Measurements from ENCODE around the gene ANK3. TPM values are rescaled to one million over a fixed set of nuclear protein-coding genes. Genes with fewer than 3 reads are reported as not detected.

Gene ANK3
- total RNA-seq, 2 experiments from 2014 or later: 43.5 to 47.1 TPM

DNA sequence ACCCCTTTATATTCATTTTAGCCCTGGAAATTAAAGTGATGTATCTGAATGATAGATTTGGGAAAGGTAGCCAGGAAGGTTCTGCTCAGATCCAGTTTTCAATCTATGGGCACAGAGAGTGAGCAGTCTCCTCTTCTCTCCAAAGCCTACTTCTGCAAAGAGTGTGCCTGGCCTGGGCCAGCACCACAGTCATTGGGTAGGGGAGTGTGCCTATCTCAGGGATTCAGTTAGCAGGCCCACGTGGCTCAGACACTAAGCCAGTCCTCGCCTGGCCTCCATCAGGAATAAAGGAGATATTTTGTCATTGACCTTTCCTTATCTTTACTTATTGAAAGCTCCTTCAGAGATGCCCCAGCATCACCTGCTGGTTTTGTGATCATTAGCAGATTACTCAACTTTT, 267.5 kb downstream of the ANK3 start:
- no peaks in the 10 kb centered on the region for H3K4me1 Mint-ChIP-seq
- H3K27ac Mint-ChIP-seq: no peak overlapping the region
- no peaks in the 10 kb centered on the region for H3K27me3 Mint-ChIP-seq
- H3K36me3 Mint-ChIP-seq (ENCODE audit: low read depth): no peaks in the 10 kb centered on the region
- H3K4me3 Mint-ChIP-seq: no peak overlapping the region
- POLR2A ChIA-PET: no interaction called here
- CTCF ChIA-PET: no interaction called here
- no peaks in the 10 kb centered on the region for H3K9me3 Mint-ChIP-seq
- DNase-seq: no peak

DNA sequence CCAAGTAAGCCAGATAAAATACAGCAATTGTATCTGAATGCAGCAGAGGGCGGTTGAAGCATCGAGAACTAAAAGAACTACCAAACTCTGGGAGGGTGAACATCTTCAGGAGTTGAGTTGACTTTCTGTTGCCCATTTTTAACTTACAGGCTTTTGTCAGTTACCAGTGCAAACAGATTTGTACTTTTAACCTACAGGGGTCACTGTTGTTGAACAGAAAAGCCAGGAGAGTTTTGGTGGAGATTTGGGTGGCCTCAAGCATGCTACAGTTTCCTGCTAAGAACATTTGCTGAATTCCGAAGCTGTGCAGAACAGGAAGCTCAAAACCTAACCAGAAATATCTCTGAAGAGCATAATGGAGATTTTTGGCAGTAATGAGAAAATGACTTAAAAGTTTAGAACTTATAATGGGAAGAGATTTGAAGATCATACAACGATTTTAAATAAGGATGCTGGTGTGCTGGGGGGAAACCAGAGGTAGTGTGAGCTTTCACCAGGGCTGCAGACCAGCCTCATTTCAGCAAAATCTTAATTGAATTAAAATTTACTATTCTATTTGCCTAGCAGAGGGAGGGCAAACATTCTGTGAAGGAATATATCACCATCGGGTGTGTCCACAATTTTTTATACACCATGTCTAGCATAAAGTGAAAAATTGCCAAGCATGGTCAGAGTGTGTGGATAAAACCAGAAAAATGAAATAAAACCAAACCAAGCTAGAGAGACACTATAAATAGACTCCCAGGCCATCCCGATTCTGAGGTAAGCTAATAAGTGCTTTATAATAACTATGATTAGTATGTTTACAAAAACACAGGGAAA, 274.7 kb downstream of the ANK3 start:
- Mint-ChIP-seq H3K9me3 (no peaks in the 10 kb centered on the region), H3K4me3 (no peak overlapping the region), H3K27me3 (no peaks in the 10 kb centered on the region), H3K27ac (no peak overlapping the region), H3K4me1 (no peaks in the 10 kb centered on the region), H3K36me3 (ENCODE audit: low read depth) (peaks cover 2% of the 10 kb centered on the region)
- POLR2A ChIA-PET: no interaction called here
- DNase-seq: peak; percentile 35
- CTCF ChIA-PET: interaction anchor here (1.7 kb wide), 1 partner anchor 14 kb away, joined by 5 read pairs; no protein-coding TSS in a partner anchor

DNA sequence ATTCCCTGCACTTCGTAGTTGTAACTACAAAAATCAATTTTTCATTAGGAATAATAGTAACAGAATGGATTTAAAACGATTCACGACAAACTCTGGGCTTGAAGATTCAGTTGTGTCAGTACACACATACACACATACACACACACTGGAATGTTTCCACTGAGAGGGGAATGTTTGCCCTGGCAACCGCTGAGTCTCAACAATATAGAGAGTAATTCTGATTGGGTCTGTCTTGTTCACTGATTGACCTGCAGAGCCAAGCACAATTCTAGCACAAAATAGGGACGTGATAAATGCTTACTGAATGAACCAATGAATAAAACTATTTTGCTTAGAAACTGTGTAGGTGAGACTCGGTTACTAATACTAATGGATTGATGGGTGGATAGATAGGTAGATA, 278.9 kb downstream of the ANK3 start:
- Mint-ChIP-seq H3K27me3 (no peaks in the 10 kb centered on the region), H3K4me3 (no peak overlapping the region), H3K27ac (no peak overlapping the region), H3K4me1 (no peaks in the 10 kb centered on the region), H3K9me3 (no peaks in the 10 kb centered on the region), H3K36me3 (ENCODE audit: low read depth) (peaks cover 2% of the 10 kb centered on the region)
- ChIA-PET POLR2A (no interaction called here), CTCF (no interaction called here)
- no peak for DNase-seq

- Mint-ChIP-seq H3K4me3 (no peak overlapping the region), H3K9me3 (no peaks in the 10 kb centered on the region), H3K27me3 (no peaks in the 10 kb centered on the region), H3K36me3 (ENCODE audit: low read depth) (peaks cover 4% of the 10 kb centered on the region), H3K27ac (no peak overlapping the region), H3K4me1 (no peaks in the 10 kb centered on the region)
- DNase-seq: no peak
- ChIA-PET POLR2A (no interaction called here), CTCF (no interaction called here)
These were observed 282.2 kb downstream of the ANK3 start for GRCh38 chr10:60107308-60107976.

- Mint-ChIP-seq H3K4me3 (no peak overlapping the region), H3K27me3 (no peaks in the 10 kb centered on the region), H3K9me3 (no peaks in the 10 kb centered on the region), H3K36me3 (ENCODE audit: low read depth) (peaks cover 2% of the 10 kb centered on the region), H3K4me1 (no peaks in the 10 kb centered on the region), H3K27ac (no peak overlapping the region)
- DNase-seq: no peak
- POLR2A ChIA-PET: no interaction called here
- CTCF ChIA-PET: no interaction called here
These were observed 284.4 kb downstream of the ANK3 start for GRCh38 chr10:60105295-60105695.

DNA sequence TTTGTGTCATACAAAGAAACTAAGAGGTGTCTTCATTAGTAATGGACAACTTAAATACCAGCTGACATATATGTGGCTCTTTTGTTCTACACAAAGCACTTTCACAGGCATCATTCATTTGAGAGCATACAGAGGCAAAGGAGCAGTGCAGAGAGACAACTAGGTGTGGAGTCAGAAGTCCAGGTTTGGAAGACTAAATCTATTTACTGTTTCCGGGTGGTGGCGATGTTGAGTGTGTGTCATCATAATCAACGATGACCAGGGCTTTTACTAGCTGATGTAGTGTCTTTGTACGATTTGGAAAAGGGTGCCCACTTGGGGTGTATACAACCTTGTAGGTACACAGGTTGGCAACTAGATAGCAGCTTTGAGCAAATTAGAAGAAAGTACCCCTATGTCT, 287.9 kb downstream of the ANK3 start:
- H3K27ac Mint-ChIP-seq: no peak overlapping the region
- no peak overlapping the region for H3K4me3 Mint-ChIP-seq
- DNase-seq: no peak
- ChIA-PET CTCF (interaction anchor here (1.2 to 1.7 kb wide), 2 partner anchors 11 to 13 kb away, joined by 3 to 5 read pairs; no protein-coding TSS in a partner anchor), POLR2A (no interaction called here)
- H3K27me3 Mint-ChIP-seq: no peaks in the 10 kb centered on the region
- no peaks in the 10 kb centered on the region for H3K9me3 Mint-ChIP-seq
- no peaks in the 10 kb centered on the region for H3K4me1 Mint-ChIP-seq
- peaks cover 2% of the 10 kb centered on the region for H3K36me3 Mint-ChIP-seq (ENCODE audit: low read depth)

DNA sequence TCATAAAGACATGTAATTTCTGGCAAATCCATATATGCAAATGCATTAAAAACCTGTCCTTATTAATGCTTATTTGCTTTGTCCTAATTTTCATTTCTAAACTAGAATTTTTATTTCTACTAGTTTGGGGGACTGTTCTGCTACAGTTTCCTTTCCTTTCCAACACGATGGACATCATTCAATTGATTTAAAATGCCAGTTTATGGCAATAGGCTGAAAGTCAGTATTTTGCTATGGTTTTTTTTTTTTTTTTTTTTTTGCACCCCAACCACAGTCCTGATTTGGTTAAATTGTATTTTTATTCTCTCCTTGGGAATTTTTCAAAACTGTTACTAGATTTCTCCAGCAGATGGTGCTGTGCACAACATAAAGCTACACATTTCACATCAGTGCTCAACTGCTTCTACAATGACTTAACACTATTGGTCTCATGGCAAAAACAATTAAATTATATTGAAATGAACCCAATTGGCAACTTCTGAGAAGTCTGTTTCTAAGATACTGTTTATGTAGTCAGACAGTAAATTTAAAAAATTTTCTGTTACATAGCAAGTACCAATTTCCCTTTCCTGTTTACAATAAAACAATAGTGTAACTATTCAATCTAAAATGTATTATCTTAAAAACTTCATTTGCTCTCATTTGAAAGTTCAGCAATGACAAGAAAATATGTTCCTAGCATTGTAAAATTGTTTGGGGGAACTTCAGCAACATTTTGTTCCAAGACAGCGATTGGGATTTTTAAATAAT, 289.5 kb downstream of the ANK3 start:
- Mint-ChIP-seq H3K36me3 (ENCODE audit: low read depth) (peaks cover 2% of the 10 kb centered on the region), H3K27me3 (no peaks in the 10 kb centered on the region), H3K9me3 (no peaks in the 10 kb centered on the region), H3K27ac (no peak overlapping the region), H3K4me1 (no peaks in the 10 kb centered on the region), H3K4me3 (no peak overlapping the region)
- peak; percentile 25 for DNase-seq
- POLR2A ChIA-PET: no interaction called here
- CTCF ChIA-PET: interaction anchor here (0.6 to 1.7 kb wide), 4 partner anchors 15 to 1776 kb away, joined by 3 to 5 read pairs (median 3); no protein-coding TSS in a partner anchor

- CTCF ChIA-PET: no interaction called here
- no peak for DNase-seq
- Mint-ChIP-seq H3K36me3 (ENCODE audit: low read depth) (peaks cover 2% of the 10 kb centered on the region), H3K4me1 (no peaks in the 10 kb centered on the region), H3K4me3 (no peak overlapping the region), H3K27ac (no peak overlapping the region), H3K9me3 (no peaks in the 10 kb centered on the region), H3K27me3 (no peaks in the 10 kb centered on the region)
- POLR2A ChIA-PET: no interaction called here
These were observed 290.7 kb downstream of the ANK3 start for GRCh38 chr10:60098677-60099601.

- no peaks in the 10 kb centered on the region for H3K4me1 Mint-ChIP-seq
- no peak for DNase-seq
- no peak overlapping the region for H3K4me3 Mint-ChIP-seq
- no peaks in the 10 kb centered on the region for H3K36me3 Mint-ChIP-seq (ENCODE audit: low read depth)
- ChIA-PET POLR2A (no interaction called here), CTCF (no interaction called here)
- H3K27me3 Mint-ChIP-seq: no peaks in the 10 kb centered on the region
- no peaks in the 10 kb centered on the region for H3K9me3 Mint-ChIP-seq
- no peak overlapping the region for H3K27ac Mint-ChIP-seq
These were observed 292.7 kb downstream of the ANK3 start for GRCh38 chr10:60096761-60097513.

DNA sequence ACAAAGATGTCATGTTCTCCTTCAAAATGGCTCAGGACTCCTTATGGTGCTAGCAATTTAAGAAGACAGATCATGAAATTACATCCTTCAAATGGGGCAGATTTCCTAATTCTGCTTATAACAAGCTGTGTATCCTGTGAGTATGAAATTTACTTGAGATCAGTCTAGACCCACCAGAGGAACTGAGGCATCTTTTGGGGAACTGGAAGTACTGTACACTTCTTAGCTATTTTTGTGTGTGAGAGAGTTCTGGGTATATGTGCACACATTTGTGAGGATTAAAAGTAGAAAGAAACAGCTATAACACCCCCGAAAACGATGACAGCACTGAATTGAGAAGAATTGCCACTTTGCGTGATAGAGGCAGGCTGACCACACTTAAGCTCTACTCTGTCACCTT, 296.4 kb downstream of the ANK3 start:
- ChIA-PET POLR2A (no interaction called here), CTCF (no interaction called here)
- H3K4me3 Mint-ChIP-seq: no peak overlapping the region

DNA sequence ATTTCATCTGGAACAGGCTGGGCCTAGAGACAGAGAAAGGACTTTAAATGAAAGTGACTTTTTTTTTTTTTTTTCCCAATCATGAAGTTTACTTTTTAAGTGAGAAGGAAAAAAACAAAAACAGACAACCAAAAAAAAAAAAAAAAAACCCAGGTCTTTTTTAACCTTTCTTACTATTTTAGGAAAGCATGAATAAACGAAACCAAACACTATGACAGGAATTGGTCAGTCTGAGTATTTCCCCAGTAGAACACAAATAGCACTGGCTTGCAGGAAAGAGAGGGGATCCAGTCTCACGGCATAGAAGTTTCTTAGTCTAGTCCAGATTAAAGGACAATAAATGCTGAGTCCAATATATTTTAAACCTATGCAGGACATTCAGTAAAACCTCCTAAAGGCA, 302.8 kb downstream of the ANK3 start:
- Mint-ChIP-seq H3K27me3 (no peaks in the 10 kb centered on the region), H3K4me1 (peaks cover 3% of the 10 kb centered on the region), H3K9me3 (no peaks in the 10 kb centered on the region), H3K27ac (no peak overlapping the region), H3K4me3 (no peak overlapping the region), H3K36me3 (ENCODE audit: low read depth) (peaks cover 23% of the 10 kb centered on the region)
- CTCF ChIA-PET: no interaction called here
- POLR2A ChIA-PET: no interaction called here
- DNase-seq: no peak

More for the DNA sequence above, 296.4 kb downstream of the ANK3 start:
- no peak overlapping the region for H3K27ac Mint-ChIP-seq
- no peaks in the 10 kb centered on the region for H3K9me3 Mint-ChIP-seq
- no peaks in the 10 kb centered on the region for H3K27me3 Mint-ChIP-seq
- no peaks in the 10 kb centered on the region for H3K4me1 Mint-ChIP-seq
- no peaks in the 10 kb centered on the region for H3K36me3 Mint-ChIP-seq (ENCODE audit: low read depth)
- no peak for DNase-seq

DNA sequence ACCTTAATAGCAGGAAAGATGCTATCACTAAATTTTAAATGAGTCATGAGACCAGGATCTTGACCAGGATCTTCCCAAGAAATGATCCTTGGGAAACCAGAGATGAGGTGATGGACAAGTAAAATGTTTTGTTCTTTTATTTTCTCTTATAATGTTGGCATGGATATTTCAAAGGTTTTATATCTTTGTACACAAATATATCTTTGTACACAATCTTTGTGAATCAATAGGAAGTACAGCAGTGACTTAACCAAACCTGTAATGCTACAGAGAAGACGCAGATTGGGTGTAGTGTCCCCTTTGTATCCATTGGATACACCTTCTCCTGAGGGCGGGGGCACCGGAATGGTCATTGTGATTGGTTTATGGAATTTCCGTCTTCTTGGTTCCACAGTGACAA, 303.3 kb downstream of the ANK3 start:
- peaks cover 3% of the 10 kb centered on the region for H3K4me1 Mint-ChIP-seq
- H3K36me3 Mint-ChIP-seq (ENCODE audit: low read depth): peaks cover 23% of the 10 kb centered on the region
- no peaks in the 10 kb centered on the region for H3K27me3 Mint-ChIP-seq
- no peak for DNase-seq
- ChIA-PET POLR2A (no interaction called here), CTCF (no interaction called here)
- H3K4me3 Mint-ChIP-seq: no peak overlapping the region
- H3K27ac Mint-ChIP-seq: no peak overlapping the region
- H3K9me3 Mint-ChIP-seq: no peaks in the 10 kb centered on the region
